Spleen (tissue), 11 donors: ENCODE measurements around the gene CACNB3. TPM values are rescaled to one million over a fixed set of nuclear protein-coding genes. Genes with fewer than 3 reads are reported as not detected.

Source experiments
- DNase-seq: peaks from one replicate; pipeline ENCODE4 v3.0.0-alpha.2; 2020
- H3K27ac ChIP-seq, 8 donors: fragments of 200-600 bp; sonication (generic) in 7 of 8; 1 replicate in 4 of 8; 2 replicates in 4 of 8; pipeline versions ENCODE4 v1.5.0 to v1.8.0; 2016 to 2021; ENCODE audit warnings: inconsistent platforms in 4 of 8, mild to moderate bottlenecking in 4 of 8, moderate library complexity in 1 of 8
- H3K27me3 ChIP-seq, 7 donors: fragments of 200-600 bp; sonication (generic) in 6 of 7; replicated peaks in 1 of 7; 1 replicate in 4 of 7; 2 replicates in 3 of 7; pipeline versions ENCODE4 v1.5.0 to v1.8.0; 2016 to 2021; ENCODE audit warnings: inconsistent platforms in 3 of 7, mild to moderate bottlenecking in 1 of 7
- H3K36me3 ChIP-seq, 6 donors: fragments of 200-600 bp; sonication (generic) in 5 of 6; 1 replicate in 4 of 6; 2 replicates in 2 of 6; pipeline versions ENCODE4 v1.5.0 to v1.8.0; 2016 to 2021; ENCODE audit warnings: inconsistent platforms in 2 of 6
- H3K4me1 ChIP-seq, 6 donors: fragments of 200-600 bp; sonication (generic) in 5 of 6; 1 replicate in 3 of 6; 2 replicates in 3 of 6; pipeline versions ENCODE4 v1.5.0 to v1.8.0; 2016 to 2021; ENCODE audit warnings: inconsistent platforms in 3 of 6
- H3K4me3 ChIP-seq, 8 donors: fragments of 200-600 bp; sonication (generic) in 7 of 8; 1 replicate in 4 of 8; 2 replicates in 4 of 8; pipeline versions ENCODE4 v1.5.0 to v1.8.0; 2016 to 2021; ENCODE audit warnings: inconsistent platforms in 4 of 8, mild to moderate bottlenecking in 4 of 8, moderate library complexity in 2 of 8
- H3K9me3 ChIP-seq, 8 donors: fragments of 200-600 bp; sonication (generic) in 7 of 8; 1 replicate in 4 of 8; 2 replicates in 4 of 8; pipeline versions ENCODE4 v1.5.0 to v1.8.0; 2016 to 2021; ENCODE audit warnings: inconsistent platforms in 4 of 8
- CTCF ChIP-seq, 11 experiments: fragments of 200-600 bp in 7 of 11; fragments of 450-650 bp in 4 of 11; sonication (generic) in 4 of 11; IDR thresholded peaks in 8 of 11; conservative IDR thresholded peaks in 3 of 11; 1 replicate in 7 of 11; 2 replicates in 4 of 11; pipeline versions ENCODE4 v1.4.0 to v1.8.0; 2016 to 2021; ENCODE audit warnings: antibody characterized with exemption in 11 of 11, inconsistent platforms in 4 of 11, mild to moderate bottlenecking in 1 of 11
- POLR2A ChIP-seq, 3 donors: fragments of 450-650 bp; IDR thresholded peaks; one replicate each; pipeline ENCODE4 v1.5.1; 2017; ENCODE audit warnings: antibody characterized with exemption in 3 of 3, mild to moderate bottlenecking in 1 of 3
- POLR2AphosphoS5 ChIP-seq, 3 donors: sonication (generic); formaldehyde crosslinking; IDR thresholded peaks; one replicate each; pipeline ENCODE4 v1.5.1; 2017; ENCODE audit warnings: antibody characterized with exemption in 3 of 3
- WGBS, 5 donors: extraction: QIAGEN DNeasy Blood & Tissue Kit in 3 of 5; methylation state at CpG; one replicate each; pipeline versions ENCODE4 v1.1.5 to v1.1.7; 2013 to 2018; 5-methylcytosine and 5-hydroxymethylcytosine counted together
- intact Hi-C: fragments of 100-400 bp; cut with DNase I; formaldehyde crosslinking; loops from one replicate; pipeline ENCODE4 v1.15.0; 2023; ENCODE audit warnings: low total_unique reads
- polyA plus RNA-seq, 3 donors: library from polyadenylated mRNA; stranded (reverse); fragments of 200-250 nt; gene quantifications; one replicate each; pipeline ENCODE4 v1.2.1, GENCODE V29; 2013
- total RNA-seq, 7 donors: library from RNA; depleted of rRNA in 3 of 7; stranded (reverse); fragments of >200 nt in 3 of 7; fragmentation: NEBNext Ultra II Directional in 4 of 7; extraction: Animal tissue kit (Norgen Biotek cat#: 25700) in 4 of 7; gene quantifications; one replicate each; pipeline versions ENCODE4 v1.1.0 to v1.2.1, GENCODE V29; 2016 to 2021
- donor health status: healthy with polysubstance abuse.
- donor health status: DM: no; HTN: no; CAD: no; lungs with moderate emphysema.
- donor health status: DM: no; HTN: no; CAD: no.
- donor health status: Bipolar disorder and iron deficiency.
- donor health status: healthy.
- donor health status: DM: no; HTN: no; CAD: no.
- donor health status: DM: yes; HTN: yes; CAD: no.

The CACNB3 gene
- total and polyA plus RNA-seq, 10 donors, result 2.5 to 16.1 (median 6.0) TPM

GRCh38 chr12:48775991-48776649 lies 42.2 kb upstream of the CACNB3 start:
- peaks cover 0 to 56% (median under 1%) of the 10 kb centered on the region in 6 donors for H3K36me3 ChIP-seq
- H3K4me1 ChIP-seq, result peaks cover 0 to 4% (median 0%) of the 10 kb centered on the region in 6 donors
- TF ChIP-seq CTCF (IDR thresholded peaks at IDR 0.05 in 8 of 11, conservative IDR thresholded peaks at IDR 0.05 in 3 of 11), result no peak
- TF ChIP-seq POLR2A (IDR thresholded peaks at IDR 0.05), result no peak
- no peak for TF ChIP-seq POLR2AphosphoS5 (IDR thresholded peaks at IDR 0.05)
- intact Hi-C loops, result no loop called here
- no peaks in the 10 kb centered on the region for H3K9me3 ChIP-seq
- DNase-seq, result no peak
- no peak overlapping the region for H3K27ac ChIP-seq
- H3K27me3 ChIP-seq, result no peaks in the 10 kb centered on the region
- H3K4me3 ChIP-seq, result no peak overlapping the region
- WGBS, 5 donors, result 90 to 93% (median 92%) methylated on average over 19 to 29 of the region's 29 CpGs

GRCh38 chr12:48776956-48777355 lies 41.3 kb upstream of the CACNB3 start:
- no peak for TF ChIP-seq POLR2A (IDR thresholded peaks at IDR 0.05)
- TF ChIP-seq POLR2AphosphoS5 (IDR thresholded peaks at IDR 0.05), result no peak
- no peak for TF ChIP-seq CTCF (IDR thresholded peaks at IDR 0.05 in 8 of 11, conservative IDR thresholded peaks at IDR 0.05 in 3 of 11)
- Histone ChIP-seq H3K4me3 (no peak overlapping the region), H3K27me3 (no peaks in the 10 kb centered on the region), H3K4me1 (peaks cover 0 to 4% (median 0%) of the 10 kb centered on the region in 6 donors), H3K27ac (no peak overlapping the region), H3K36me3 (peaks cover 0 to 48% (median 0%) of the 10 kb centered on the region in 6 donors), H3K9me3 (no peaks in the 10 kb centered on the region)
- no peak for DNase-seq
- intact Hi-C loops, result no loop called here
- 88 to 100% (median 96%) methylated on average over 5 to 6 of the region's 6 CpGs for WGBS, 5 donors

GRCh38 chr12:48777501-48778400 lies 40.5 kb upstream of the CACNB3 start:
- intact Hi-C loops, result no loop called here

More at GRCh38 chr12:48777501-48778400, 40.5 kb upstream of the CACNB3 start:
- Histone ChIP-seq H3K36me3 (peaks cover 0 to 50% (median 4%) of the 10 kb centered on the region in 6 donors), H3K4me3 (no peak overlapping the region), H3K27ac (no peak overlapping the region), H3K27me3 (no peaks in the 10 kb centered on the region), H3K9me3 (no peaks in the 10 kb centered on the region), H3K4me1 (peaks cover 0 to 4% (median 0%) of the 10 kb centered on the region in 6 donors)
- DNase-seq, result no peak
- 81 to 92% (median 90%) methylated on average over 8 to 16 of the region's 16 CpGs for WGBS, 5 donors
- TF ChIP-seq CTCF (IDR thresholded peaks at IDR 0.05 in 8 of 11, conservative IDR thresholded peaks at IDR 0.05 in 3 of 11) (no peak), POLR2A (IDR thresholded peaks at IDR 0.05) (no peak), POLR2AphosphoS5 (IDR thresholded peaks at IDR 0.05) (no peak)
